ENCODE data around the gene GOLGB1. TPM values are rescaled to one million over a fixed set of nuclear protein-coding genes. Genes with fewer than 3 reads are reported as not detected.

GOLGB1 gene
- total RNA-seq, 1 experiment from 2014 or later, result 30.4 TPM

GRCh38 chr3:121630355-121630754, 119.2 kb downstream of the GOLGB1 start:
- DNase-seq (ENCODE audit: low read depth), result no peak

DNA sequence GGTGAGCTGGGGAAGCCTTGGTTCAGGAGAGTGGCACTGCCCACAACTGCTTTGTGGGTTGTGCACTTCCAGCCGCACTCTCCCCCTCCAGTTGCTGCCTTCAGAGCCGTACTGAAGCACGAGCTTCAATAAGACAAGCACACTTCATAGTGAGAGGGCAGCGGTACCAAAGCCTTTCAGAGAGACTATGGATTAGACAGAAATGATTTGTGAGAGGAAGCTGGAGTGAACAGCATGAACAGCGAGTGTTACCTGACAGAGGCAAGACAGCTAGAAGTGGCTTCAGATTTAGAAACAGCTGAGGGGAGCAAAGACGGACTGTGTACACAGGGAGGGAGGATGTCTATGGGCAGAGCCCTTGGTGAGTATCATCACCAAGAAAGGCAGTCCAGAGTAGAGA, 119.9 kb downstream of the GOLGB1 start:
- no peak for DNase-seq (ENCODE audit: low read depth)

DNA sequence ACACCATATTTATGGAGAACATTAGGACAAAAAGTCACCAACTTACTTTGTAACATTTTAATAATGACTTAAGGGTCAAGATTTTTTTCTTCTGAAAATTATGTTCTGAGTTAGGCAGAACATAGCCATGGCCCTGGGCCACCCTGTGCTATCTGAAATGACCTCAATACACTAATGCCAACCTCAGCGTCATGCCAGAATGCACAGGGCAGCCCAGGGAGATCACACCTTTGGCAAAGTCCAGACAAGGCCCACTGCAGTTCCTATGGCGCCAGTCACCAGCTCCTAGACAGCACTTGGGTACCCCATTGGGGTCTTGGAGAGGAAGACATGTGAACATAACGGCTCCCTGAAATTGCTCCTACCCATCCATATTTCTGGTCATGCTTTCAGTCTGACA, 121.9 kb downstream of the GOLGB1 start:
- DNase-seq (ENCODE audit: low read depth), result no peak

- DNase-seq (ENCODE audit: low read depth), result no peak
Measured at GRCh38 chr3:121627211-121627610, 122.3 kb downstream of the GOLGB1 start.

DNA sequence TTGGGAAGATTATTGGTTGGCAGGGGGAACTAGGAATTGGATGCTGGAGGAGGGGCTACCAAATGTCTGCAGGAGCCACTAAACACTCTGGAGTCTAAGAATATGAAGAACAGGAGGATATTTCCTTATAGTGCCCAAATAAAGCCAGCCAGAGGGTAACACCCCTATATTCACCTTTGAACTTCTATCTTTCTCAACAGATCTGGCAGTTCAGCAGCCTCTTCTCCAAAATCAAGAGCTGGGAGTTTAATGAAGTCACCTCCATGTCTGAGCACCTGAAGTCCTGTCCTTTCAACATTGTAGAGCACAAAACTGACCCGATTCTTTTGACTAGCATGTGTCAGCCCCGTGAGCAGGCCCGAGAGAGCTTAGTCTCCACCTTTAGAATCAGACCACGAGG, 123.0 kb downstream of the GOLGB1 start:
- DNase-seq (ENCODE audit: low read depth), result no peak

DNA sequence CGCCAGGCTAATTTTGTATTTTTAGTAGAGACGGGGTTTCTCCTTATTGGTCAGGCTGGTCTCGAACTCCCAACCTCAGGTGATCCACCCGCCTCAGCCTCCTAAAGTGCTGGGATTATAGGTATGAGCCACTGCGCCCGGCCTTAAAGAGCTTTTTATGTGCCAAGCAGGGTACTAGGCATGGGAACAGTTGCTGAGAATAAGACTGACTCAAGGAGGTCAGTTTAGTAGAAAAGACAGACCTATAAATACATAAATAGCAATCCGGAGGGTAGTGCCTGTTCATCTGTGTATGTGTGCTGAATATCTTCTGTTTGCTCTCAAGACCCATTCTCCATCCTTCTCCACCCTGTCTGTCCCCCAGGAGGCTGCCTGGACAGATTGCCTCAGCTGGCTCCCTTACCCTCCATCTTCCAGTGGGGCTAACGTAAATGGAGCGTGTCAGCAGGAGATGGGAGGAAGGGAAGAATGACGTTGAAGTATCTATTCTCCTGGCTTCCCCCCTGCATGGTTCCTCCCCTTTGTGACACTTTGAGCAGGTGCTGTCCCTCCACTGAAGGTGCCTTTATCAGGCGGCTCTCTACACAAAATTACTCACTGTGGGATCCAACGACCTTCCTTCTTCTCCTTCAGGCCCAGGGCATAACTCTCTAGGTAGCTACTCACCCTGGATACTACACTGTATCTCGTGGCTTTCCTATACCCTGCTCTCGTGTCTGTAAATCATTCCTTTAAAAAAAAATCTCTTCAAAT, 125.2 kb downstream of the GOLGB1 start:
- no peak for DNase-seq (ENCODE audit: low read depth)

GRCh38 chr3:121621491-121621890, 128.1 kb downstream of the GOLGB1 start:
- no peak for DNase-seq (ENCODE audit: low read depth)

DNA sequence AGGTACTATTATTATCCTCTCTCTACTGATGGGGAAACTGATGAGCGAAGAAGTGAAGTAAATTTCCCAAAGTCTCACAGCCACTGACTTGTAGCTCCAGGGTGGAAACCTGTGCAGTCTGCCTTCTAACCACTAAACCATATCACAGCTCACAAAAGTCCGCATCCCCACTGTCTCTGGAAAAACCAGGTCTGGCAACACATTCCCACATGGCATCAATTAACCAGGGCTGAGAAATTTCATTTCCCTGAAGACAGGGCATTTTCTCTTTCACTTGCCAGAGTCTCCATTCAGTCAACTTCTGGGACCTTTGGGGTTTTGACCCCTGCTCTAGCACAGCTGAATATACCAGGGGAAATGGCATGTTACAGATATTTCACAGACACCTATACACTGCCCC, 129.8 kb downstream of the GOLGB1 start:
- DNase-seq (ENCODE audit: low read depth), result no peak

Other genes starting within 250 kb of the GOLGB1 start
- 11.7 and 16.9 TPM in 2 replicates for gene POLQ, start 203.8 kb downstream of the GOLGB1 start, total RNA-seq (2014; rRNA removed; shearing (Covaris generic))
- not detected in 2 replicates for gene ARGFX, start 181.8 kb downstream of the GOLGB1 start, total RNA-seq (2014; rRNA removed; shearing (Covaris generic))
- not detected in 2 replicates for gene FBXO40, start 156.4 kb downstream of the GOLGB1 start, total RNA-seq (2014; rRNA removed; shearing (Covaris generic))
- 0.81 TPM in 1 of 2 replicates, not detected in the other for gene HCLS1, start 88.8 kb downstream of the GOLGB1 start, total RNA-seq (2014; rRNA removed; shearing (Covaris generic))
- gene IQCB1, start 85.3 kb upstream of the GOLGB1 start, total RNA-seq (2014; rRNA removed; shearing (Covaris generic)), result 25.0 and 28.5 TPM in 2 replicates
- gene EAF2, start 85.5 kb upstream of the GOLGB1 start, total RNA-seq (2014; rRNA removed; shearing (Covaris generic)), result 8.3 and 9.3 TPM in 2 replicates
- gene SLC15A2, start 144.7 kb upstream of the GOLGB1 start, total RNA-seq (2014; rRNA removed; shearing (Covaris generic)), result 0.32 and 0.37 TPM in 2 replicates

All from M059J (cell line).